Metanephros (tissue), 2 donors: ENCODE measurements around the gene MFN2. TPM values are rescaled to one million over a fixed set of nuclear protein-coding genes. Genes with fewer than 3 reads are reported as not detected.

Source experiments
- small RNA-seq: library from RNA; depleted of rRNA; stranded (forward); fragments of <200 nt; gene quantifications from one replicate; pipeline ENCODE3, GENCODE V24; 2014; ENCODE audit warnings: low replicate concordance
- total RNA-seq: library from RNA; depleted of rRNA; stranded (reverse); fragments of >200 nt; gene quantifications from one replicate; pipeline ENCODE4 v1.2.3, GENCODE V29; 2014

MFN2 gene
- 47.3 TPM for total RNA-seq

GRCh38 chr1:11979851-11980675 lies at the start of gene MFN2:
Gene MFN2, plus strand, starts transcription at chr1:11980444. Its CDS starts 8,725 bp downstream, at chr1:11989169.

DNA sequence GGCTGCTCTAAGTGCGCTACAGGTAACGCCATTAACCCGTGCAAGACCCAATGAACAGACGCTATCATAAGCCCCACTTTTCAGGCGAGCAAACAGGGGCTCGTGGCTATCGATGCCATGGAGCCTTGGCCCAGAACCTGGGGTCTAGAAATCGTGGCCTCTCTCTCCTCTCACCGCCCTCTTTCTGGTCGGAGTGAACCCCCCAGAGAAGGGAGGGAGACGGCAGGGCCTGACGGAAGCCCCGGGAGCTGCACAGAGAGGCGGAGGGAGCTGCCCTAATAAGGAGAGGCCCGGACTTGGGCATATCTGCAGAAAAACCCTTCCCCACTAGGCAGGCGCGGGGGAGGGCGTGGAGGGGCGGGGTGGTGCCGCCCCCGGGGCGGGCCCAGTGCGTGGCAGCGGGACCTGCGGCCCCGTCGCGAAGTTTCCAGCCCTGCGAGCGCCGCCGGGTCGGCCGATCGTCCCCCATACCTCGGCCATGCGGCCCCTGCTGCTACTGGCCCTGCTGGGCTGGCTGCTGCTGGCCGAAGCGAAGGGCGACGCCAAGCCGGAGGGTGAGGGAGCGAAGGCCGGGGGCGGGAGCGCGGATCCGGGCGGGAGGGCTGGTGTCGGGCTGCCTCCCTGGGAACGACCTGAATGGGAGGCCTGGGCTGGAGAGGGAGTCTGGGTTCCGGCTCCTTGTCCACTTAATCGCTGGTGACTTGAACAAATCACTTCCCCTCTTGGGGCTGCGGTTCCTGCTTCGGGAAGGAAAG lies 45.8 kb upstream of the MFN2 start, which contains the start of gene PLOD1:
TSS of gene PLOD1 (plus strand) at position 416 of the 755 bp plus-strand sequence. CDS start at position 479, 63 bp downstream.

Small RNA genes within 50 kb of the gene (small RNA-seq; reads per million reads assigned to genes)
- gene AL096840.1 (not detected), gene MIR6729 (not detected), gene RF00019 (not detected), gene RN7SL649P (not detected)

Other genes with a start within 250 kb of the MFN2 start
- 40.9 TPM for gene AGTRAP, start 244.3 kb upstream of the MFN2 start, total RNA-seq
- gene C1orf167, start 218.3 kb upstream of the MFN2 start, total RNA-seq: 1.1 TPM
- gene MTHFR, start 174.5 kb upstream of the MFN2 start, total RNA-seq: 40.3 TPM
- 13.7 TPM for gene CLCN6, start 174.3 kb upstream of the MFN2 start, total RNA-seq
- 0.23 TPM for gene NPPA, start 132.7 kb upstream of the MFN2 start, total RNA-seq
- not detected for gene NPPB, start 121.5 kb upstream of the MFN2 start, total RNA-seq
- 44.7 TPM for gene KIAA2013, start 54.0 kb upstream of the MFN2 start, total RNA-seq
- gene PLOD1, start 45.7 kb upstream of the MFN2 start, total RNA-seq: 96.3 TPM
- 29.6 TPM for gene MIIP, start 39.1 kb downstream of the MFN2 start, total RNA-seq
- gene TNFRSF8, start 82.9 kb downstream of the MFN2 start, total RNA-seq: 0.53 TPM
- 25.0 TPM for gene TNFRSF1B, start 186.5 kb downstream of the MFN2 start, total RNA-seq
- 71.5 TPM for gene VPS13D, start 249.6 kb downstream of the MFN2 start, total RNA-seq